ENCODE data around the gene BCKDHB.
"Not testable (repeated sequence)": the region's sequence is repeated elsewhere in the genome, so short reads cannot be mapped to it uniquely, and the experiment has no call there.

The BCKDHB gene

DNA sequence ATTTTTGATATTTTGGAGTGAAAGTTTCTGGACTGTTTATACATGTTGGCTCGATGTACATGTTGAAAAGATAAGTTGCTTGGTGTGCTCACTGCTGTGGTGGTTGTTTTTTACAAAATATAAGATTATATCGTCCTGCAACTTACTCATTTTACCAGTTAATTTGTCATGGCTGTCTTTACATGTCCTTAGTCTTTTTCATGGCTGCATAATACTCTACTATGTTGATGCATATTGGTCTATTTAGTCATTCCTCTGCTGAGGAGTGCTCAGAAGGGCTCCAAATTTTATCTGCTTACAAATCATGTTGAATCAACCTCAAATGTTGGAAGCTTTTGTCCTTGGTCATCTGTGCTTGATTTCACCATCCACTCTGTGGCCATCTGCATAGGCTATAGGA is 164.6 kb downstream of the BCKDHB start:
- DNase-seq, result no peak

GRCh38 chr6:80272988-80273387 is 166.5 kb downstream of the BCKDHB start:
- DNase-seq, result no peak

DNA sequence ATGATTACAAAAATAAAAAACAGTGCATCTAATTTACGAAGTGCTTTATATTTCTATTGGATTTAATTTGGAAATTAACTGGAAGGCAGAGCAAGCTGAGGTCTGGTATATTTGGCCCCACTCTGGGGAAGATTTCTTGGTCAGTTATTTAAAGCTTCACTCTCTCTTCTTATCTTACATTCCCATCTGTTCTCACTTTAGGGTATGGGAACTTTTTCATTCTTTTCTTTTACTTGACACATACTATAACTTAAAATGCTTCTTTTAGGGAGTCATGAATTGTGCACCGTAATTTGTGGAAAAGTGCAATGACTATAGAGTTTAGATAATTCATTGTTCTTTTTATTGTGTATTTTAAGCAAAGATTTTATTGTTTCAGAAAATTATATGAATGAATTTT is 170.4 kb downstream of the BCKDHB start:
- DNase-seq, result no peak

DNA sequence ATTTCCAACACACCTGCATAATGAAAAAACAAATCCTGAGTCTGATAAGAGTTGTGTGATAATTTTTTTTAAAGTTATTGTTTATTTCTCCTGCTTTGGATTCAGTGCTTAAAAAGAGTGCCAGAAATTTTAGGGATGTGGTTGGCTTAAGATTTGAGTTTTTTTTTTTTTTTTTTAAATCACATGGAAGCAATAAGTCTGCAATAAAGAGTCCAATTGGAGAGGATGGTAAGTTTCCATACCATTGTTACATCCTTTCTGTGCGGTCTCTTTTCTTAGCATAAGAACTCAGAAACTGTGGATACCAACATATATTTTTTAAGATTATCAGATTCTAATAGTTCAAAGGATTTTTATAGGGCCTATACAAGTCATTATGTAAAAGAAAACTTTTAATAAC is 171.0 kb downstream of the BCKDHB start:
- DNase-seq, result no peak

GRCh38 chr6:80280262-80281010 is 174.0 kb downstream of the BCKDHB start:
- DNase-seq, result no peak

GRCh38 chr6:80282913-80283554 is 176.6 kb downstream of the BCKDHB start:
- DNase-seq, result no peak

- no peak for DNase-seq
Observed at GRCh38 chr6:80287112-80287511, 180.6 kb downstream of the BCKDHB start.

DNA sequence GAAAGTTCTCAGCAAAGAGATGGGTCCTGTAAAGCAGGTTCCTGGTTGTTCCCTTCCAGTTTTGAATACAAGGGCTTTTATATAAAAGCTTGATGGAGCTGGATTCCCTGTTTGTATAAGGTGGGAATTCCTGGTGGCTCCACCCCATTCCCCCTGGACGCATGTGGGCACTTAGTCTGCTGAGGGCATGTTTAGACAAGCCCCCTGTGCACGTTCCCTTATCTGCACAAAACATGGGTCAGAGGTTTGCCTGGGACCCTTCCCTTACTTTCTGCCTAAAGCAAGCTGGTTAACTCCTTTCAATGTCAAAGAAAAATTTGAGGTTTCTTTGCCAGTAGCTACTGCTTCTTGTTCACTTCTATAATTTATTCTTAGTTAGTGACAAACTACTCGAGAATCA is 181.1 kb downstream of the BCKDHB start:
- no peak for DNase-seq

DNA sequence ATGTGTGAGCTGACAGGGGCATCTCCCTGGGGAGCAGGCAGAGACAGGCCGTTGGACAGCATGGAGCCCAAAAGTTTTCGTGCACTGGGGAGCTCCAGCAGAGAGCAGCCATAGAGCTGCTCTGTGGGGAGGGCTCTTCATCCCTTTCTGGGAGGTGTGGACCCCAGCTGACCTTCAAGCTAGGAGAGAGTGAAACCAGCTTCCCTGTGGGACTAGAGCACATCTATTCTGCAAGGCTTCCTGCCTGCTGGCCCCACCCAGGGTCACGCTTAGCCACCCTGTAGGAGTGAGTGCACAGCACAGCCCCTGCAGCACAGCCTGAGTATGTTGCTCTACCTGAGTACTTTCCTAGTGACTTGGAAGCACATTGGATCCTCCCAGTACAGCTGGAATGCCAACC is 183.3 kb downstream of the BCKDHB start:
- no peak for DNase-seq

DNA sequence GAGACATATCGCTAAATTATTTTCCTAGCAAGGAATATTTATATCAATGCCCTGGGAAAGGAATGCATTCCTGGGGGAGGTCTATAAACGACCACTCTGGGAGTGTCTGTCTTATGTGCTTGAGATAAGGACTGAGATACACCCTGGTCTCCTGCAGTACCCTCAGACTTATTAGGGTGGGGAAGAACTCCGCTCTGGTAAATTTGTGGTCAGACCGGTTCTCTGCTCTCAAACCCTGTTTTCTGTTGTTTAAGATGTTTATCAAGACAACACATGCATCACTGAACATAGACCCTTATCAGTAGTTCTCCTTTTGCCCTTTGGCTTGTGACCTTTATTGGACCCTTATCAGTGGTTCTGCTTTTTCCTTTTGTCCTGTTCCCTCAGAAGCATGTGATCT is 188.1 kb downstream of the BCKDHB start:
- not testable (repeated sequence) for DNase-seq

- DNase-seq, result no peak
Observed at GRCh38 chr6:80302716-80303115, 196.2 kb downstream of the BCKDHB start.

- DNase-seq, result no peak
Observed at GRCh38 chr6:80304014-80304413, 197.5 kb downstream of the BCKDHB start.

- DNase-seq, result no peak
Observed at GRCh38 chr6:80314531-80314930, 208.1 kb downstream of the BCKDHB start.

DNA sequence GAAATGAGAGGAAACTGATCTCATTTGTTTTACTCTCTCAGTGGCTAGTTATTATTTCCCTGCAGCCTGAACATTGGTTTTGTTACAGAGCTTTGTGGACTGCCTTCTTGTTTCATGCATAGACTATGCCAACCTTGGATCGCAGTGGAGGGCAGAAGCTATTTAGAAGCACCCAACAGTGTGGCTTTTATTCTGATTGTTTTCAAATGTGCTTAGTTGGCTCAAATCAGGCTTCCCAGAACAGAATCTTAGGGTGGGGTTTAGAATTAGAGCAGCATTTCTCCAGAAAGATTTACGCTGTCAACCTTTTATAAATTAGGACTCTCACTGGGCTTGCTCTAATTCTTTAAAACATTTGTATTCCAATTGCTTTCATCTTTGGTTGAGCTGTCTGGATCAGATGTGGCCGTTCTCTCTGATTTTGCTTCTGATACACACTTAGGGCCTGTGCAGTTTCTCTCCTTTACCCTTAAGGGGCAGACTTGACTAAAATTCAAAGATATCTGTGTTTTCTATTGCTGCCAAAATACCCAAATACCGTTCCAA is 210.3 kb downstream of the BCKDHB start:
- no peak for DNase-seq

GRCh38 chr6:80319196-80319595 is 212.7 kb downstream of the BCKDHB start:
- no peak for DNase-seq

DNA sequence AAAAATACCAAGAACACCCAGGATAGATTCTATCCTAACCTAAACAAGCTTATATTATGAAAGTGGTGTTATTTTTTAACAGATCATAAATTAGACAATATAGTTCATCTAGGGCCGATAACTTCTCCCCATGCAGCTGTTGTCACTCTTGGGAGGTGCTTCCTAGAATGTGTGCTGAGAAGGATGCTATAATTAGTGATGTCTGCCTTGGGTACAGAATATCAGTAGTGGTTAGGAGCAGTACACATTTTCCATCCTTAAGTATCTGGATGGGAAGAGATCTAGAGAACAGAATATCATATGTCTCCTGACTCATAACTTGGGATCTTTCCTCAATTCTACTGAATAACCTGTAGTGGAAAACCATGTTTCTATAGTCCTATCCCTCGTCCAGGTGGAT is 214.5 kb downstream of the BCKDHB start:
- no peak for DNase-seq

- DNase-seq, result no peak
Observed at GRCh38 chr6:80325742-80326141, 219.3 kb downstream of the BCKDHB start.

DNA sequence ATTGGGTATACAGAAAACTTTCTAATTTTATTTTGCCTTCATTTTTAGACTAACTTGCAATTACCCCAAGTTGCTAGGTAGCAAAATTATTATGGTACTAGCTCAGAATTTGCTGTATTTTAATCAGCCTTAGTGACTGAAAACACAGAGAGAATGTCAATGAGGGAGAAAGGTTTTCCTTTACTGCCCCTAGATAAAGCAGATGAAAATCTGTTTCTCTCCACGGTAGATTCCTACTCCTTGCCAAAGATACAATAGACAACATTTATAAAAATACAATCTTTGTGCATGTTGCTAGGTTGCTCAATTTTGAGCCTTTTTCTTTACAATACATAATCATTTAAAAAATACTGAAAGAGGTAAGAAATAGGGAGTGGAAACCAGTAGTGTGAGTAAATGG is 222.2 kb downstream of the BCKDHB start:
- DNase-seq, result no peak

- DNase-seq, result no peak
Observed at GRCh38 chr6:80329496-80329895, 223.0 kb downstream of the BCKDHB start.

GRCh38 chr6:80330961-80331360 is 224.5 kb downstream of the BCKDHB start:
- DNase-seq, result no peak

- no peak for DNase-seq
Observed at GRCh38 chr6:80331522-80331921, 225.1 kb downstream of the BCKDHB start.

DNA sequence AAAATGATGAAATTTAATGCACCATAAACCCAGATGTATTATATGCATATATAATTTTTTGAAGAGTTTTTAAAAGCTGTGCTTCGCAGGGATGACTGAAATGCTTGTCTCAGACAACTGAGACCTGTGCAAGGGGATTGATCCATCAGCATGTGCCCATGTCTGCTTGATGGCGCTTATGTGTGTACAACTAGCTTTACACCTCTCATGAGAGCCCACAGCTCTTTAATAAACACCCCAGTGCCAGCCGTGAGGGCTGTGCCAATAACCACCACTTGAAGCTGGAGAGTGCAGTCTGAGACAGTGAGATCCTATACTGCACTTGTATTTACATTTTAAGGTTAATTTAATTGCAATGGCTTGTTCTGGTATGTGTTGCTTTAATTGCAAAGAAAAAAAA is 225.5 kb downstream of the BCKDHB start:
- no peak for DNase-seq

- no peak for DNase-seq
Observed at GRCh38 chr6:80333342-80333741, 226.9 kb downstream of the BCKDHB start.

DNA sequence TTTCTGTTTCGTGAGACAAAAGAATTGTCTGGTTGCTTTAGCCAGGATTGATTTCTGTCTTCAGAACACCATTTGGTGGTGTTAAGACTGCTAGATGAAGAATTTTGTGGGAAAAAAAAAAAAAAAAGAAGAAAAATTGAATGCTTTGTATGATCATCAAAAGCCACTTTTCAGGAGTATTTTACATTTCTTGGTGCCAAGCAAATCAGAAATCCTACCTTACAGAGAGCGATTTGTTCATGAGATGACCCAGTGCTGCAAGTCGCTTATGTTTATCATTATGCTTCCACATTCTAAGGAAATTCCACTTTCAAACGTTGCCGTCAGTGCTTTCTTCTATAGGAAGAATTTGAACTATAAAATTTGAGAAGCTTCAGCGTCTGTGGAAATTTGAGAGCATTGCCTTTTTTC is 228.7 kb downstream of the BCKDHB start:
- DNase-seq, result no peak

GRCh38 chr6:80336911-80337310 is 230.4 kb downstream of the BCKDHB start:
- no peak for DNase-seq
